Embryonic facial prominence (tissue), 1 donor: Measurements from ENCODE around the gene IKZF2.

Source experiments
- DNase-seq: peaks from one replicate; pipeline ENCODE4 v3.0.0-alpha.2; 2016; ENCODE audit errors: extremely low spot score

IKZF2 gene

DNA sequence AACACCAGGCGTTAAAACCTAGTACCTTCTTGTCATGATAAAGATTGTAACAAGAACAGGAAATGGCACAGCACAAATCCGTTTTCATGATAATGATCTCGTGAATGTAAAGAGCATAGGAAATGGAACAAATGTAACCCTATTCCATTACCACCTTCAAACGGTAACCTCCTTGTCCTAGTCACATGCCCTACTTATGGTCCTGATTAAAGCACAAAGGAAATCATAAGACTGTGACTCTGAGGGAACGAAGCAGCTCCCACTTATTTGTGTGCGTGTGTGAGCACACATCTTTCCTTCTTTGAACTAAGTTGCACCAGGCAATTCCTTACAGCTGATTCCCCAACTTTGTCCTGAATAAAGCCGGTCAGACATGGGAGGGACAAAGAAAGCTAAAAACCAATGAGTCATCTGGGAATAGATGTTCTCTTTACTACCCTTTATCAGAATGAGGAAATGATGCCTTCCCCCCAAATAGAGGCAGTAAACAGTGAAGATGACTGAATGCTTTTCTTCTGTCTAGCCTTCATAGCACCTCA is 192.6 kb downstream of the IKZF2 start:
- no peak for DNase-seq

DNA sequence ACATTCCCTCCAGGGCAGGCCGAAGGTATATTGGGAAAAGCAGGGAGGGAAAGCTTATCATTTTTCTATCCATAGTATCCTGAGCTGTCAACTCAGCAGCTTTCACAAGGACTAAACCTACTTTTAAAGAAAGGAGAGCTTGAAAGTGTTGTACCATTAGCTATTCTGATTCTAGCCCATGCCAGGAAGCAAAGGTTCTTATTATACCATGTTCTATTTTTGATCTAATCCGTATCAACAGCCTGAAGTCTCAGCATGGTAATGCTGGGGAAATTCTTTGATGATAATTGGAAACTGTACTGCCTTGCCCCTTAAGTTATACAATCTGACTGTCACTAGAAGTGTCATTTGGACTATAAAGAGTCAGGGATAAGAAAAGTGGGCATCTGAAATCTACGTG is 193.3 kb downstream of the IKZF2 start:
- DNase-seq, result no peak

DNA sequence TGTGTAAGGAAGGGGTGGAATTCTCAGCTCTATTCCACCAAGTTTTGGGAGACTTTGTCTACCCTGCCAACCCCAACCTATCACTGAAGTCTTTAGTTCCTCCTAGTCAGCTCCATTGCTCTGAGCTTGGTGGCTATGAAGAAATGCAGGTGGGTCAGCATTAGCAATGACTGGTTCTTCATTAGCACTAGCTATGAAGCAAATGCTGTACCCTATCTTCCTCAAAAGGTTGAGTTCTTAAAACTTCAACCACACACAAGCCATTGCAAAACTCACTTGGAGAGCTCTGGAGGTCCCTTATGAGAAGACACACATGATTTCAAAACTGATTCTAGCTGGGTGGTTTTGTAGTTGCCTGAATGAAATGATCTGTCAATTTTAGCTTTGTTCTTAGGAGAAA is 193.8 kb downstream of the IKZF2 start:
- DNase-seq, result no peak

DNA sequence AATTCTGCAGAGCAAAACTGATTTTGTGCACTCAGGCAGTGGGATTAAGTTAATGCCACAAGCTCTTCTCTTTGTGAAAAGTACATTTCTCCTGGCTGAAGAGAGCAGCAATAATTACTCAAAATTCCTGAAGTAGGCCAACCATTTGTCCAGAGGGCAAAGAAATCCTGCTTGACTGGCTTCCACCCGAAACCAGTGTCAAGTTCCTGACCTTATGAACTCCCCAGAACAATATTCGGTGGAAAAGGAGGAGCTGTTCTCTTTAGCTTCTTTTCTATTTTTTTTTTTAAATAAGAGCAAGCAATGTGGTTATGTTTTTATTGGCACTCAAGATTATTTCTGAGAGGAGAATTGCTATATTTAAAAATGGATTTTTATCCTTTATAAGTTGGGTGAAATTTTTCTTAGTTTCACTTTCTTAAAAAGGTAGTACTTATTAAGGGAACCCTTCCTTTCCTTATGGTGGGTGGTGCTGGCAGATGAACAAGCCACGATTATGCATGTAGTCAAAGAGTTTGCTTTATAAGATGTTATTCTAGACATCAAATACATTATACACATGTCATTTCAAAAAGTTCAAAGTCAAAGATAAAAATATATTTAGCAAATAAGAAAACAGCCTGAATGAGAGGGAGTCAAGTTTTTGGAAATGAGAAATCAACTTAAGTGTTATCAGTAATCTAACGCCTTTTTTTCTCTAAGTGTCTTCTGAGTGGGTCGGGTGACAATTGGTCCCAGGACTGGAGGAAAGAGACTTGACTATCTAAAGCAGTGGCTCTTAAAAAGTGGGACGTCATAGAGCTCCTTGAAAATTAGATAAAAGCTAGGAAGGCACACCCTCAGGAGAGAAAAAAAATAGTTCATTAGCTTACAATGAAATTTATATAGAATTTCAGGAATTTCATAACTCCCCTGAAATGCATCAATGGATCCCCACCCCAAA is 194.5 kb downstream of the IKZF2 start:
- DNase-seq, result no peak

DNA sequence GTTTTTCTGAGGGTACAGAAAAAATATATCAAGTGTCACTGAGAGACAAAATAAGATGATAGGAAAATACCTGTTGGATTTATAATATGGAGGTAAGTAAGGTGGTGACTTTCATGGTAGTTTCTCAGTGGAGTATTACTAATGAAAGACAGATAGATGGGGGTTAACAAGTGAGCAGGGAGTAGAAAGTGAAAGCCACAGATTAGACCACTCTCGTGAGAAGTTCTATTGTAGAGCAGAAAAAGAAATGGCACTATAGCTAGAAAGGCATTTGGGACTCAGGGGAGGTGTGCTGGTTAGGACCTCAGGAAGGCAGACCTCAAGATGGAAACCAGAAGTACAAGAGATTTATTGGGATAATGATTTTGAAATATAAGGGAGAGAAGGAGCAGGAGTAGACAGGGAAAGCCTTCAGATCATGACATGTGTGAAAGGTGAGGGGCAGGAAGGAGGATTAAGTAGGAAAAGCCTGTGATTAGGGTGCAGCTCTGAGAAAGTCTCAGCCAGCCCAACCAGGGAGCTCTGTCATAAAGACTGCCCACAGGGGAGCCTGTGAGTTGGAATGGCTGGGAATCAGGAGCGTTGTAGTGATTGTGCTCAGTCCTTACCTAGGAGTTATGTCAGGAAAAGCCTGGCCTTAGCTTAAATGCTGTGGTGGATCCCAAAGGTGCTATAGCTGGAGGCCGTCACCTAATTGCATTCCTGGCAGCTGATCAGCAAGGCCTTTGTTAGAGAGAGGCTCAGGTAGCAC is 198.1 kb downstream of the IKZF2 start:
- DNase-seq, result no peak

DNA sequence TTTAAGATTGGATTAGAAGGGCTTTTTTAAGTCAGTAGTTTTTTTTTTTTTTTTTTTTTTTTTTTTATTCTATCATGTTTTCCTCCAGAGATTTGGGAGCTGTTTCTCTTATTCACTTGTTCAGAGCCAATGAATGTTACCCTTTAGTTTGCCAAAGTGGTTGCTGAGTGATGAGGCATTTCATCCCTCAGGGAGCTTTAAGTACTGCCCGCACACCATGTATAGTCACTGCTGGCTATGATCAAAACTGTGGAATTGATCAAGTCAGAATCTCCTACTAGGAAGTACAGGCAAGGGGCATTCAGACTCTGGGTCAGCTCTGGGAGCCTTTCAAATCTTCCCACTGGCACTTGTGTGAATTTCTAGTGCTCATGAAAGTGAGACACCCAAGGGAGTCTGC is 201.6 kb downstream of the IKZF2 start:
- no peak for DNase-seq
